Prostate gland (tissue), 2 donors: ENCODE data around the gene VLDLR. TPM values are rescaled to one million over a fixed set of nuclear protein-coding genes. Genes with fewer than 3 reads are reported as not detected.

Experiments used
- DNase-seq: peaks from one replicate; pipeline ENCODE4 v3.0.0-alpha.2; 2019; ENCODE audit warnings: low spot score
- H3K27ac ChIP-seq, 2 donors: fragments of 200-600 bp; sonication (generic); 2 replicates each; pipeline ENCODE4 v1.5.1; 2017 to 2019
- H3K27me3 ChIP-seq: fragments of 200-600 bp; sonication (generic); replicated peaks from 2 replicates; pipeline ENCODE4 v1.5.1; 2019; ENCODE audit not compliant: insufficient read depth
- H3K36me3 ChIP-seq, 2 donors: fragments of 200-600 bp; sonication (generic); 1 replicate in 1 of 2; 2 replicates in 1 of 2; pipeline versions ENCODE4 v1.5.1 to v1.8.1; 2017 to 2019
- H3K4me1 ChIP-seq: fragments of 200-600 bp; sonication (generic); replicated peaks from 2 replicates; pipeline ENCODE4 v1.5.1; 2019
- H3K4me3 ChIP-seq, 2 donors: fragments of 200-600 bp; sonication (generic); 2 replicates each; pipeline ENCODE4 v1.5.1; 2017 to 2019
- H3K9me3 ChIP-seq: fragments of 200-600 bp; sonication (generic); 2 replicates; pipeline ENCODE4 v1.5.1; 2017
- CTCF ChIP-seq, 4 experiments: fragments of 200-600 bp in 2 of 4; fragments of 450-650 bp in 2 of 4; sonication (generic) in 2 of 4; IDR thresholded peaks; 1 replicate in 3 of 4; 2 replicates in 1 of 4; pipeline ENCODE4 v1.5.1; 2016 to 2019; ENCODE audit warnings: antibody characterized with exemption in 4 of 4, mild to moderate bottlenecking in 2 of 4, moderate library complexity in 2 of 4
- POLR2A ChIP-seq: fragments of 450-650 bp; IDR thresholded peaks from one replicate; pipeline ENCODE4 v1.6.1; 2016; ENCODE audit warnings: antibody characterized with exemption, mild to moderate bottlenecking
- POLR2AphosphoS5 ChIP-seq: sonication (generic); formaldehyde crosslinking; IDR thresholded peaks from one replicate; pipeline ENCODE4 v1.6.1; 2017; ENCODE audit warnings: antibody characterized with exemption
- WGBS: methylation state at CpG from one replicate; pipeline ENCODE4 v1.1.5; 2018; 5-methylcytosine and 5-hydroxymethylcytosine counted together
- intact Hi-C: fragments of 100-400 bp; cut with DNase I; formaldehyde crosslinking; loops from one replicate; pipeline ENCODE4 v1.14.2; 2022
- total RNA-seq, 2 donors: library from RNA; depleted of rRNA; stranded (reverse); fragments of >200 nt; gene quantifications; one replicate each; pipeline ENCODE4 v1.1.0, GENCODE V29; 2016

VLDLR gene
- total RNA-seq, 2 donors from 2014 or later: 8.9 to 12.8 TPM

GRCh38 chr9:2608276-2608675 lies 13.3 kb upstream of the VLDLR start:
- intact Hi-C loops: no loop called here
- Histone ChIP-seq H3K27ac (no peak overlapping the region), H3K4me3 (no peak overlapping the region), H3K4me1 (peaks cover 2% of the 10 kb centered on the region), H3K36me3 (no peaks in the 10 kb centered on the region), H3K27me3 (no peaks in the 10 kb centered on the region), H3K9me3 (no peaks in the 10 kb centered on the region)
- DNase-seq: no peak
- 94% methylated on average over 2 of the region's 2 CpGs for WGBS
- no peak for TF ChIP-seq POLR2A
- no peak for TF ChIP-seq CTCF (IDR thresholded peaks at IDR 0.05)
- TF ChIP-seq POLR2AphosphoS5: no peak

- Histone ChIP-seq H3K27ac (no peak overlapping the region), H3K27me3 (no peaks in the 10 kb centered on the region), H3K9me3 (no peaks in the 10 kb centered on the region), H3K4me1 (peaks cover 2% of the 10 kb centered on the region), H3K36me3 (no peaks in the 10 kb centered on the region), H3K4me3 (no peak overlapping the region)
- 66% methylated on average over 2 of the region's 2 CpGs for WGBS
- DNase-seq: no peak
- intact Hi-C loops: loop anchor here (10.0 kb wide), 1 partner anchor 266 kb away; no protein-coding TSS in a partner anchor
- no peak for TF ChIP-seq POLR2A
- no peak for TF ChIP-seq CTCF (IDR thresholded peaks at IDR 0.05)
- no peak for TF ChIP-seq POLR2AphosphoS5
Observed at GRCh38 chr9:2610985-2611384, 10.6 kb upstream of the VLDLR start.

GRCh38 chr9:2611961-2612360 lies 9.6 kb upstream of the VLDLR start:
- H3K4me1 ChIP-seq: peaks cover 2% of the 10 kb centered on the region
- no peak overlapping the region for H3K27ac ChIP-seq
- intact Hi-C loops: loop anchor here (10.0 kb wide), 1 partner anchor 267 kb away; no protein-coding TSS in a partner anchor
- H3K27me3 ChIP-seq: no peaks in the 10 kb centered on the region
- H3K36me3 ChIP-seq: no peaks in the 10 kb centered on the region
- H3K9me3 ChIP-seq: no peaks in the 10 kb centered on the region
- no peak overlapping the region for H3K4me3 ChIP-seq
- no peak for TF ChIP-seq CTCF (IDR thresholded peaks at IDR 0.05)
- no peak for TF ChIP-seq POLR2A
- TF ChIP-seq POLR2AphosphoS5: no peak
- 78% methylated on average over 2 of the region's 2 CpGs for WGBS
- no peak for DNase-seq

- 72% methylated on average over 3 of the region's 3 CpGs for WGBS
- intact Hi-C loops: loop anchor here (10.0 kb wide), 1 partner anchor 269 kb away; no protein-coding TSS in a partner anchor
- no peak for DNase-seq
- Histone ChIP-seq H3K27ac (no peak overlapping the region), H3K4me3 (no peak overlapping the region), H3K4me1 (peaks cover 2% of the 10 kb centered on the region), H3K27me3 (no peaks in the 10 kb centered on the region), H3K36me3 (no peaks in the 10 kb centered on the region), H3K9me3 (no peaks in the 10 kb centered on the region)
- TF ChIP-seq POLR2A: no peak
- no peak for TF ChIP-seq CTCF (IDR thresholded peaks at IDR 0.05)
- no peak for TF ChIP-seq POLR2AphosphoS5
Observed at GRCh38 chr9:2613730-2614271, 7.8 kb upstream of the VLDLR start.

- no peak for DNase-seq
- intact Hi-C loops: loop anchor here (10.0 kb wide), 1 partner anchor 271 kb away; no protein-coding TSS in a partner anchor
- Histone ChIP-seq H3K27ac (no peak overlapping the region), H3K4me1 (peaks cover 1% of the 10 kb centered on the region), H3K4me3 (no peak overlapping the region), H3K27me3 (no peaks in the 10 kb centered on the region), H3K9me3 (no peaks in the 10 kb centered on the region), H3K36me3 (no peaks in the 10 kb centered on the region)
- TF ChIP-seq CTCF (IDR thresholded peaks at IDR 0.05) (no peak), POLR2AphosphoS5 (no peak), POLR2A (no peak)
- WGBS: 91% methylated on average over 7 of the region's 7 CpGs
Observed at GRCh38 chr9:2615497-2615896, 6.1 kb upstream of the VLDLR start.
